Measurements from ENCODE around the gene KRT2.

DNA sequence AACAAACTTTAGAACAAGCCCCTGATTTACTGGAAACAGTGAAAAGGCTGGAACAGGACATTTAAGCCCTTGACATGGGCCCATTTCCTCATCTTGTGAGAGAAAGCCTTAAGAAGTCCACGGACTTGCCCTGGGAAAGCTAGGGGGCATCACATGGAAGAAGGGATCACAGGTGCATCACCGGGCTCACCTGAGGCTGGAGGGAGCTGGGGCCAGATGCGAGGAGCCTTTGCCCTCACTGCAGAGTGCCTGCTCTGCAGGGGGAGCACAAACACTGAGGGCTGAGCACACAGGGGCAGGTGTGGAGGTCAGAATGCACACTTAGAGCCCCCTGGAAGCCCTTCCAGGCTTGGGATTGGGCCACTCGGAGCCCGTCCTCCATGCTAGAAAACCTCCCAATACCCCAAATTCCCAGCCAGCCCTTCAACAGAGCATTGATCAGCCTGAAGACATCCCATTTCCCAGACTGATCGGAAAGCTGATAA, 33.4 kb upstream of the KRT2 start:
- TF ChIP-seq, protein P1, sequence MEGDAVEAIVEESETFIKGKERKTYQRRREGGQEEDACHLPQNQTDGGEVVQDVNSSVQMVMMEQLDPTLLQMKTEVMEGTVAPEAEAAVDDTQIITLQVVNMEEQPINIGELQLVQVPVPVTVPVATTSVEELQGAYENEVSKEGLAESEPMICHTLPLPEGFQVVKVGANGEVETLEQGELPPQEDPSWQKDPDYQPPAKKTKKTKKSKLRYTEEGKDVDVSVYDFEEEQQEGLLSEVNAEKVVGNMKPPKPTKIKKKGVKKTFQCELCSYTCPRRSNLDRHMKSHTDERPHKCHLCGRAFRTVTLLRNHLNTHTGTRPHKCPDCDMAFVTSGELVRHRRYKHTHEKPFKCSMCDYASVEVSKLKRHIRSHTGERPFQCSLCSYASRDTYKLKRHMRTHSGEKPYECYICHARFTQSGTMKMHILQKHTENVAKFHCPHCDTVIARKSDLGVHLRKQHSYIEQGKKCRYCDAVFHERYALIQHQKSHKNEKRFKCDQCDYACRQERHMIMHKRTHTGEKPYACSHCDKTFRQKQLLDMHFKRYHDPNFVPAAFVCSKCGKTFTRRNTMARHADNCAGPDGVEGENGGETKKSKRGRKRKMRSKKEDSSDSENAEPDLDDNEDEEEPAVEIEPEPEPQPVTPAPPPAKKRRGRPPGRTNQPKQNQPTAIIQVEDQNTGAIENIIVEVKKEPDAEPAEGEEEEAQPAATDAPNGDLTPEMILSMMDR (conservative IDR thresholded peaks at IDR 0.05; ENCODE audit: low read depth, low read length), result no peak
- no peak for TF ChIP-seq CEBPB (IDR thresholded peaks at IDR 0.05; ENCODE audit: low read depth, low read length)
- no peak for TF ChIP-seq MAZ (IDR thresholded peaks at IDR 0.05; ENCODE audit: borderline replicate concordance, low read depth, low read length)
- TF ChIP-seq POLR2A (IDR thresholded peaks at IDR 0.05; ENCODE audit: low read depth, low read length), result no peak

All from IMR-90 (cell line).